GM10248 (cell line): ENCODE measurements around the gene ARHGEF3.
"Not testable (repeated sequence)": the region's sequence is repeated elsewhere in the genome, so short reads cannot be mapped to it uniquely, and the experiment has no call there.

Source experiments
- CTCF ChIA-PET: fragments of 300-600 bp; sonication (Branson Sonifier 250); formaldehyde crosslinking; extraction: SDS; loops from one replicate; lab custom pipeline; 2021; ENCODE audit warnings: antibody characterized with exemption; lab: Yijun Ruan, JAX
- POLR2A ChIA-PET: fragments of 350-650 bp; sonication (Branson Sonifier 250); formaldehyde crosslinking; extraction: SDS; loops from one replicate; lab custom pipeline; 2020; ENCODE audit warnings: antibody characterized with exemption; lab: Yijun Ruan, JAX
- DNase-seq: peaks from one replicate; pipeline ENCODE4 v3.0.0; 2012; ENCODE audit errors: extremely low spot score
- CTCF ChIP-seq: IDR thresholded peaks from 2 replicates; pipeline ENCODE4 v1.5.1; 2012; ENCODE audit warnings: mild to moderate bottlenecking, low read depth; ENCODE audit errors: extremely low read depth, missing control alignments, control extremely low read depth

ARHGEF3 gene

DNA sequence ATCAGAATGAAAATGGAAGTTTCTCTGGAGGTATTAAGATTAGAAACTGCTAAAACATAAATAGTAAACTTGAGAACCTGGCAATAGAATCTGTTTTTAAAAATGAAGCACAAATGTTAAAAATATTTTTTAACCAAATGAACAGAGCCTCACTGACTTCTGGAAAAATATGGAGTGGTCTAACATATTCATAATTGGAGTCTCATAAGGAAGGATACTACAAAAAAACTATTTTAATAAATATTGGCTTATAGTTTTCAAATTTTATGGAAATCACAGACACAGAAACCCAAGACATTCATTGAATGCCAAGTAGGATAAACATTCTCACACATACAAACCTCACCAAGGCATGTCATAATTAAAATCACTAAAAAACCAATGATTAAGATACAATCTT is 95.1 kb downstream of the ARHGEF3 start:
- no peak for TF ChIP-seq CTCF
- DNase-seq: no peak
- CTCF ChIA-PET: interaction anchor here (5.7 kb wide), 1 partner anchor 282 kb away, joined by 141 read pairs; no protein-coding TSS in a partner anchor
- POLR2A ChIA-PET: no interaction called here

DNA sequence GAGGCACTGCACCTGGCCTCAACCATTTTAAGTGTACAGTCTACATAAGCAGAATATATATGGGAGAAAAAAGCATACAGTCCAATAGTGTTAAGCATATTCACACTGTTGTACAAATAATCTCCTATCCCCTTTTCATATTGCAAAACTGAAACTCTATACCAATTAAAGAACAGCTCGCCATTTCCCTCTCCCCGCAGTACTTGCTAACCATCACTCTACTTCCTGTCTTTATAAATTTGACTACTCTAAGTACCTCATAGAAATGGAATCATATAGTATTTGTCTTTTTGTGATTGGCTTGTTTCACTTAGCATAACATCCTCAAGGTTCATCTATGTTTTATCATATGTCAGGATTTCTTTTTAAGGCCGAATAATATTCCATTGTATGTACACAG is 97.0 kb downstream of the ARHGEF3 start:
- ChIA-PET POLR2A (no interaction called here), CTCF (interaction anchor here (1.0 to 7.6 kb wide), 10 partner anchors 8 to 293 kb away, joined by 3 to 213 read pairs (median 4); partner anchors contain the start of gene ARHGEF3)
- no peak for TF ChIP-seq CTCF
- no peak for DNase-seq

DNA sequence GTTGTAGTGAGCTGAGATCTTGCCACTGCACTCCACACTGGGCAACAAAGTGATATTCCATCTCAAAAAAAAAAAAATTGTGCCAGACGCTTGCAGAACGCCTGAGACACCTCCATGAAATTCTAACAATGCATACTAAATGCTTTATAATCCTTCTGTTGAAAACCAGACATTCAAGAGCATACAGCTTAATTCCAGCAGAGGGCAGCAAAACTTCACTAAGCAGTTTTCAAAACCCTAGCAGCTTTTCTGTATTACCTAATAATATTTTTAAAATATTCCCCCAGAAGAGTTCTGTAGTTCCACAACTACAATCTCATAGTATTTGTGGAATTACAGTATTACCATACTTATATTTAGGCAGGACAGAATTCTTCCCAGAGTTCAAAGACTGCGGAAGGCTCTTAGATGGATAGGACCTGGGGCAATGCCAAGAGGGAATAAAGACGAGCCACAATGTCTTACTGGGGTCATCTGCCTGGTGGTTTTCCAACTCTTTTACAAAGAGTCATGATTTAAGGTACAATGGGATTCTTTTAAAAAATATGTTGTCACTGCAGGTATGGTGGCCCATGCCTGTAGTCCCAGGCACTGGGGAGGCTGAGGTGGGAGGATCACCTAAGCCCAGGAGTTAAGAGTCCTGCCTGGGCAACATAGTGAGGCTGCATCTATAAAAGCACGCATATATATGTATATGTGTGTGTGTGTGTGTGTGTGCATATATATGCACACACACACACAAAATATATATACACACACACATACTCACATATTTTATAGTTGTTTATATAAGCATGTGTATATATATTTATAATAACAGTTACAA is 99.0 kb downstream of the ARHGEF3 start:
- POLR2A ChIA-PET: no interaction called here

GRCh38 chr3:56700151-56700550 is 101.6 kb downstream of the ARHGEF3 start:
- ChIA-PET CTCF (interaction anchor here (1.0 to 7.6 kb wide), 3 partner anchors 20 to 289 kb away, joined by 3 to 213 read pairs (median 6); partner anchors contain the start of gene ARHGEF3), POLR2A (no interaction called here)
- no peak for TF ChIP-seq CTCF
- DNase-seq: no peak

More for the DNA sequence above, 99.0 kb downstream of the ARHGEF3 start:
- CTCF ChIA-PET: interaction anchor here (0.8 to 7.6 kb wide), 39 partner anchors 9 to 392 kb away, joined by 3 to 213 read pairs (median 4); partner anchors contain the start of gene ARHGEF3
- peak; percentile 61 for DNase-seq
- TF ChIP-seq CTCF: peak; percentile 67

GRCh38 chr3:56694867-56695683 is 106.7 kb downstream of the ARHGEF3 start:
- TF ChIP-seq CTCF: no peak
- ChIA-PET CTCF (interaction anchor here (3.2 to 3.4 kb wide), 3 partner anchors 8 to 293 kb away, joined by 15 to 21 read pairs (median 16); no protein-coding TSS in a partner anchor), POLR2A (interaction anchor here (0.5 kb wide), 1 partner anchor 294 kb away, joined by 3 read pairs; no protein-coding TSS in a partner anchor)
- no peak for DNase-seq

DNA sequence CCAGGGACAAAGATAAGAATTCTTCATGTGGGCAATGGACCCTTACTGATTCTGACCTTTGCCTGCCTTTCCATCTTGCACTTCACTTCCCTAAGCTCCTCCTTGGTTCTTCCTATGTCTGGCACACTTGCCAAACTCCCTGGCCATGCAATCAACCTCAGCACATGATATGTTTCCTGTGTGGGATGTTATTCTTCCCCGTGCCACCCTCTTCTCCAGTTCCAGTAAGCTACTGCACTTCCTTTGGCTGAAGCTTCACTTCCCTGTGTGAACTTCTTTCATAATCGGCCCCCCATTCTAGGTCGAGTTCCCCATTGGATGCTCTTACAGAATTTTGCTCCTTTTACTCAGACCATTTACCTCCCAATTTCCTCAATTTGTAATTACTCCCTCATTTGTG is 108.0 kb downstream of the ARHGEF3 start:
- DNase-seq: no peak
- POLR2A ChIA-PET: no interaction called here
- no peak for TF ChIP-seq CTCF
- CTCF ChIA-PET: interaction anchor here (1.0 to 3.3 kb wide), 4 partner anchors 8 to 294 kb away, joined by 3 to 16 read pairs (median 9); no protein-coding TSS in a partner anchor

DNA sequence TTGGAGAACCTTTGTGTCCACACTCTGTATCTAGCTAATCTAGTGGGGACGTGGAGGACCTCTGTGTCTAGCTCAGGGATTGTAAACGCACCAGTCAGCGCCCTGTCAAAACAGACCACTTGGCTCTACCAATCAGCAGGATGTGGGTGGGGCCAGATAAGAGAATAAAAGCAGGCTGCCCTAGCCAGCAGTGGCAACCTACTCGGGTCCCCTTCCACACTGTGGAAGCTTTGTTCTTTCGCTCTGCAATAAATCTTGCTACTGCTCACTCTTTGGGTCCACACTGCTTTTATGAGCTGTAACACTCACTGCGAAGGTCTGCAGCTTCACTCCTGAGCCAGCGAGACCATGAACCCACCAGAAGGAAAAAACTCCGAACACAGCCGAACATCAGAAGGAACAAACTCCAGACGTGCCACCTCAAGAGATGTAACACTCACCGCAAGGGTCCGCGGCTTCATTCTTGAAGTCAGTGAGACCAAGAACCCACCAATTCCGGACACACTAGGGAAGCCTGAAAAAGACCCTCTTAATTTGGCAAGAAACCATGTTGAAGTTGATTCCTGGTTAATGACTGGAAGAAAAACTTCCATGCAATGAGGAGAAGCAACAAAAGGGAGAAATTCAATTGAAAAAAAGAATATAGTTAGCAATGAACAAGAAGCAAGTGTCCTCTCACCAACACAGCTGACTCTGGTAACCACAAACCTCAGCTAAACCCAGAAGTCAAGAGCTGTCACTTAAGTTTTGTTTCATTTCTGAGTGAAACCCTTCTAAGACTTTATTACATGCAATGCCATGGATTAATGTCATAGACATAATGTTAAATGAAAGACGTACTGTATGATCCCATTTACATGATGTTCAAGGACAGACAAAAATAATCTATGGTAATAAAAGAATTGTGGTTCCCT is 109.0 kb downstream of the ARHGEF3 start:
- peak; percentile 54 for DNase-seq

GRCh38 chr3:56692001-56692365 is 109.8 kb downstream of the ARHGEF3 start:
- CTCF ChIA-PET: interaction anchor here (1.2 kb wide), 1 partner anchor 27 kb away, joined by 4 read pairs; no protein-coding TSS in a partner anchor
- POLR2A ChIA-PET, DNase-seq: not testable (repeated sequence)

More for the DNA sequence above, 109.0 kb downstream of the ARHGEF3 start:
- CTCF ChIA-PET: interaction anchor here (1.0 to 3.2 kb wide), 3 partner anchors 9 to 26 kb away, joined by 3 to 15 read pairs (median 4); no protein-coding TSS in a partner anchor
- POLR2A ChIA-PET: not testable (repeated sequence)
